Motor neuron (in vitro differentiated cells): ENCODE data around the gene CYP51A1. TPM values are rescaled to one million over a fixed set of nuclear protein-coding genes. Genes with fewer than 3 reads are reported as not detected.
"Not testable (repeated sequence)": the region's sequence is repeated elsewhere in the genome, so short reads cannot be mapped to it uniquely, and the experiment has no call there.

ENCODE experiments used
- ATAC-seq, 8 experiments: fragments of 200-7000 bp; cut with Tn5 transposase; replicated peaks in 6 of 8; 2 replicates each; pipeline ENCODE4 v1.8.0; 2021; ENCODE audit warnings: mild to moderate bottlenecking in 8 of 8, moderate library complexity in 8 of 8
- H3K27ac ChIP-seq, 2 donors: fragments of 250-450 bp; sonication (Bioruptor Pico); 2 replicates each; pipeline ENCODE4 v1.9.0; 2021; ENCODE audit warnings: antibody characterized with exemption in 2 of 2, mild to moderate bottlenecking in 2 of 2, moderate library complexity in 1 of 2
- H3K4me1 ChIP-seq, 2 donors: fragments of 250-450 bp; sonication (Bioruptor Pico); replicated peaks in 1 of 2; 2 replicates each; pipeline ENCODE4 v1.6.1; 2021; ENCODE audit warnings: antibody characterized with exemption in 2 of 2, mild to moderate bottlenecking in 2 of 2, moderate library complexity in 1 of 2
- H3K4me3 ChIP-seq, 5 donors: fragments of 250-450 bp; sonication (Bioruptor Pico); 2 replicates each; pipeline ENCODE4 v1.9.0; 2021; ENCODE audit warnings: antibody characterized with exemption in 5 of 5, mild to moderate bottlenecking in 5 of 5, moderate library complexity in 4 of 5
- WGBS, 10 experiments: fragments of 450-650 bp; shearing (Covaris generic); methylation state at CpG; one replicate each; pipeline ENCODE4 v1.0.0; 2022; 5-methylcytosine and 5-hydroxymethylcytosine counted together
- in situ Hi-C, 9 experiments: fragments of 400-800 bp; cut with MboI; loops; one replicate each; pipeline ENCODE4 v1.15.0; 2021; ENCODE audit warnings: low sequenced_read_pairs in 9 of 9, low pct_unique_long_range_greater_than_20kb in 2 of 9; ENCODE audit not compliant: unreplicated experiment in 9 of 9
- total RNA-seq, 8 experiments: library from RNA; unstranded; fragments of 300-600 nt; gene quantifications; 2 replicates each; pipeline versions ENCODE4 v1.2.3 to v1.2.4, GENCODE V29; 2022

Gene CYP51A1
- total RNA-seq = 100 to 1,000 TPM in 4 of 8 experiments, 10 to 100 TPM in 4; 57.7 to 155 (median 100) TPM

- in situ Hi-C loops = no loop called here
- ATAC-seq = peak; percentile 81 to 88 (median 86)
- H3K4me1 ChIP-seq = peaks cover 0 to 14% of the 10 kb centered on the region in 2 donors
- H3K27ac ChIP-seq = peak within 1 kb of the TSS; percentile 98 to 100
- peak within 1 kb of the TSS; percentile 77 to 97 (median 90) for H3K4me3 ChIP-seq
- WGBS, 10 experiments = 0 to 2% (median 0%) methylated on average over 4 to 9 of the region's 73 CpGs; no CpG with 5 or more reads in 7 of the 10 experiments
Measured at GRCh38 chr7:92134271-92135051, at the start of gene CYP51A1. TSS of gene CYP51A1 (minus strand) at chr7:92134477. CDS start at chr7:92134364, 113 bp downstream.

- Histone ChIP-seq H3K4me3 (peak within 1 kb of the TSS in 4 of 5 donors; percentile 8 to 30 (median 26)), H3K27ac (peak within 1 kb of the TSS in 1 of 2 donors; percentile 6), H3K4me1 (peaks cover 0 to 6% of the 10 kb centered on the region in 2 donors)
- in situ Hi-C loops = no loop called here
- WGBS, 10 experiments = 0 to 100% (median 24%) methylated on average over 2 to 32 of the region's 60 CpGs; no CpG with 5 or more reads in 1 of the 10 experiments
- peak; percentile 55 to 99 (median 83) for ATAC-seq
Measured at GRCh38 chr7:92178928-92179924, 44.9 kb upstream of the CYP51A1 start, which contains the start of gene LRRD1. TSS of gene LRRD1 (minus strand) at chr7:92179142. CDS start at chr7:92165202, 13,940 bp downstream.

GRCh38 chr7:92177362-92177761, 43.1 kb upstream of the CYP51A1 start:
- peak in 6 of 8 experiments; percentile 33 to 100 (median 96) for ATAC-seq
- Histone ChIP-seq H3K27ac (no peak overlapping the region), H3K4me1 (peaks cover 0 to 6% of the 10 kb centered on the region in 2 donors), H3K4me3 (no peak overlapping the region)
- in situ Hi-C loops = no loop called here

GRCh38 chr7:92169529-92169928, 35.3 kb upstream of the CYP51A1 start:
- H3K4me1 ChIP-seq, H3K4me3 ChIP-seq, H3K27ac ChIP-seq, ATAC-seq, in situ Hi-C loops: not testable (repeated sequence)
- 17 to 100% (median 78%) methylated on average over 1 to 2 of the region's 2 CpGs; no CpG with 5 or more reads in 3 of the 10 experiments for WGBS, 10 experiments

- 50 to 100% (median 92%) methylated on average over 1 of the region's 1 CpG; no CpG with 5 or more reads in 2 of the 10 experiments for WGBS, 10 experiments
Measured at GRCh38 chr7:92161271-92161670, 27.0 kb upstream of the CYP51A1 start.

GRCh38 chr7:92158660-92159575, 24.6 kb upstream of the CYP51A1 start:
- peak in 2 of 8 experiments; percentile 28 to 39 for ATAC-seq

More at GRCh38 chr7:92161271-92161670, 27.0 kb upstream of the CYP51A1 start:
- in situ Hi-C loops = no loop called here
- no peak for ATAC-seq
- no peak overlapping the region for H3K4me3 ChIP-seq
- no peaks in the 10 kb centered on the region for H3K4me1 ChIP-seq
- H3K27ac ChIP-seq = no peak overlapping the region

GRCh38 chr7:92156990-92157389, 22.7 kb upstream of the CYP51A1 start:
- no peak overlapping the region for H3K4me3 ChIP-seq
- in situ Hi-C loops = no loop called here
- ATAC-seq = peak in 3 of 8 experiments; percentile 21 to 67 (median 27)

More at GRCh38 chr7:92158660-92159575, 24.6 kb upstream of the CYP51A1 start:
- Histone ChIP-seq H3K4me1 (no peaks in the 10 kb centered on the region), H3K4me3 (no peak overlapping the region), H3K27ac (no peak overlapping the region)
- WGBS, 10 experiments = 13 to 100% (median 85%) methylated on average over 1 to 3 of the region's 3 CpGs; no CpG with 5 or more reads in 1 of the 10 experiments
- in situ Hi-C loops = no loop called here

GRCh38 chr7:92155108-92155739, 20.9 kb upstream of the CYP51A1 start:
- Histone ChIP-seq H3K27ac (no peak overlapping the region), H3K4me3 (no peak overlapping the region), H3K4me1 (no peaks in the 10 kb centered on the region)
- ATAC-seq = peak in 1 of 8 experiments; percentile 15
- WGBS, 10 experiments = 83 to 100% (median 100%) methylated on average over 1 of the region's 1 CpG; no CpG with 5 or more reads in 5 of the 10 experiments
- in situ Hi-C loops = no loop called here

More at GRCh38 chr7:92156990-92157389, 22.7 kb upstream of the CYP51A1 start:
- Histone ChIP-seq H3K27ac (no peak overlapping the region), H3K4me1 (no peaks in the 10 kb centered on the region)

GRCh38 chr7:92150450-92151017, 16.3 kb upstream of the CYP51A1 start:
- ATAC-seq = peak in 5 of 8 experiments; percentile 42 to 89 (median 61)
- in situ Hi-C loops = no loop called here
- Histone ChIP-seq H3K27ac (no peak overlapping the region), H3K4me3 (no peak overlapping the region), H3K4me1 (no peaks in the 10 kb centered on the region)
- WGBS, 10 experiments = 20 to 100% (median 74%) methylated on average over 1 of the region's 1 CpG; no CpG with 5 or more reads in 2 of the 10 experiments

- in situ Hi-C loops = no loop called here
- Histone ChIP-seq H3K4me1 (no peaks in the 10 kb centered on the region), H3K27ac (no peak overlapping the region), H3K4me3 (no peak overlapping the region)
- ATAC-seq = no peak
- WGBS, 10 experiments = 60 to 100% (median 87%) methylated on average over 1 to 5 of the region's 5 CpGs; no CpG with 5 or more reads in 4 of the 10 experiments
Measured at GRCh38 chr7:92149736-92150239, 15.5 kb upstream of the CYP51A1 start.

- WGBS, 10 experiments = 86 to 97% methylated on average over 1 to 6 of the region's 50 CpGs; no CpG with 5 or more reads in 8 of the 10 experiments
- H3K4me3 ChIP-seq, H3K4me1 ChIP-seq, in situ Hi-C loops, ATAC-seq: not testable (repeated sequence)
- peak overlapping the region in 1 of 2 donors; percentile 60 for H3K27ac ChIP-seq
Measured at GRCh38 chr7:92143192-92143880, 9.1 kb upstream of the CYP51A1 start.
